ENCODE data around the gene SCAF4. TPM values are rescaled to one million over a fixed set of nuclear protein-coding genes. Genes with fewer than 3 reads are reported as not detected.
A peak's percentile ranks its signal among the peaks of the same experiment; 100 is the strongest.

SCAF4 gene
- polyA plus RNA-seq, 1 of the 3 experiments (the other 2 are of a cell fraction): 8.5 TPM

DNA sequence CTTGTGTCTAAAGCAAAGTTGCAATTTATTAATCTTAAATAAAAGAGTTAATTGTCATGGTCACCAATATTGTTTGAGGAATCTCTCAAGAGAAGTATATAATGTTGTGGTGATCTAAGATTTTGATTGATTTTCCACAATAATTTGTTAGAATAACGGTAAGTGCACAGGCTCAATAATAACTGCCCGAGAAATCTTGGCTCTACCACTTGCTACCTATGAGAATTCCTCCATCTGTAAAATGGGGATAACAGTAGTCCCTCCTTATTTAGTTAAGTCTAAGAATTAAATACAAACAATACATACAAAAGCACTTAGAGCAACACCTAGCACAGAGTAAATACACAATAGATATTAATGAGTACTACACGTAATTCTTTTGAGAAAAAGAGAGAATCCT lies 18.8 kb downstream of the SCAF4 start:
- Histone ChIP-seq H3K9me2 (no peaks in the 10 kb centered on the region), H3F3A (replicated peaks; ENCODE audit: insufficient read depth) (peaks cover 37% of the 10 kb centered on the region), H3K27ac (ENCODE audit: low read depth in 2 of 2, low read length in 1 of 2) (no peak overlapping the region), H3K4me2 (no peak overlapping the region), H3K79me2 (ENCODE audit: insufficient read depth) (peaks cover 100% of the 10 kb centered on the region), H3K27me3 (ENCODE audit: insufficient read depth) (no peaks in the 10 kb centered on the region), H3K36me3 (replicated peaks in 1 of 2; ENCODE audit: control insufficient read depth in 1 of 2, insufficient read depth in 2 of 2, low read length in 1 of 2) (no peaks in the 10 kb centered on the region), H3K9ac (no peak overlapping the region), H3K4me1 (ENCODE audit: control insufficient read depth in 1 of 2, insufficient read depth in 2 of 2, low read depth in 1 of 2, low read length in 1 of 2) (peaks cover 4 to 46% of the 10 kb centered on the region in 2 experiments; a peak in 3 of 4 replicates), H3K9me3 (no peaks in the 10 kb centered on the region), H3K4me3 (ENCODE audit: low read depth in 2 of 2, low read length in 1 of 2) (no peak overlapping the region), H2AFZ (ENCODE audit: low read depth) (no peak overlapping the region), H4K20me1 (ENCODE audit: insufficient read depth) (peaks cover 96% of the 10 kb centered on the region)
- DNase-seq: no peak
- ChIA-PET POLR2A (no interaction called here), CTCF (no interaction called here)
- 79% methylated on average over 3 of the region's 3 CpGs for WGBS (ENCODE audit: low lambda C conversion rate)
- TF ChIP-seq MXI1 (IDR thresholded peaks at IDR 0.05; ENCODE audit: low read depth, low read length) (no peak), SMC3 (IDR thresholded peaks at IDR 0.05; ENCODE audit: low read depth, low read length) (no peak)

DNA sequence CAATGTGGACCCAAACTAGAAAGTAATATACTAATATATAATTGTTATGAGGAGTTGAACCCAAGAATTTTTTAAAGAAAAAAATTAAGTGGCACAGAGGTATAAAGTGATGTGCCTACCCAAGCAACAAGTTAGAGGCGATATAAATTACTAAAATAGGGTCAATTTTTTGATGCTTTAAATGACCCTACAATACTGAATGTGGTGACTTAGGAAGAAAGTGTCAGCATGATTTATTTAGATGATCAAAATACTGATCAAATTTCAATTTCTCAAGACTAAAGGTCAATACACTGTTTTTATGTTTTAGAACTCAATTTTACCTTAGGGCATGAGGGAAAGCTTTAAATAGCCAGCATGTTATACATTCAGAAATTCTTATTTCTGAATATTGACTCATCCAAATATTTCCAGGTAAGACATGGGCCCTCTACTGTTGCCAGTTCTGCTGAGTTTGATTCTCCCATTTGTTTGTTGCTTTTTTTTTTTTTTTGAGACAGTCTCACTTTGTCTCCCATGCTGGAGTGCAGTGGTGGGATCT lies 20.1 kb downstream of the SCAF4 start:
- DNase-seq: no peak
- ChIA-PET POLR2A (no interaction called here), CTCF (no interaction called here)
- H3K9ac ChIP-seq: no peak overlapping the region
- peaks cover 37% of the 10 kb centered on the region for H3F3A ChIP-seq (replicated peaks; ENCODE audit: insufficient read depth)
- H3K9me3 ChIP-seq: no peaks in the 10 kb centered on the region
- no peak overlapping the region for H3K4me3 ChIP-seq (ENCODE audit: low read depth in 2 of 2, low read length in 1 of 2)
- H4K20me1 ChIP-seq (ENCODE audit: insufficient read depth): peaks cover 98% of the 10 kb centered on the region
- peaks cover 100% of the 10 kb centered on the region for H3K79me2 ChIP-seq (ENCODE audit: insufficient read depth)
- H3K9me2 ChIP-seq: no peaks in the 10 kb centered on the region
- TF ChIP-seq ELF1 (IDR thresholded peaks at IDR 0.05) (no peak), GABPA (IDR thresholded peaks at IDR 0.05; ENCODE audit: low read depth) (no peak), TEAD4 (IDR thresholded peaks at IDR 0.05; ENCODE audit: borderline replicate concordance, insufficient read depth) (no peak), FOXJ3 (CRISPR knock-in tag; IDR thresholded peaks at IDR 0.05) (no peak), JUND (IDR thresholded peaks at IDR 0.05) (no peak), NRF1 (IDR thresholded peaks at IDR 0.05; ENCODE audit: low read depth, low read length) (no peak)
- H3K27me3 ChIP-seq (ENCODE audit: insufficient read depth): no peaks in the 10 kb centered on the region
- H3K36me3 ChIP-seq (replicated peaks in 1 of 2; ENCODE audit: control insufficient read depth in 1 of 2, insufficient read depth in 2 of 2, low read length in 1 of 2): peaks cover 0 to 3% of the 10 kb centered on the region in 2 experiments
- no peak overlapping the region for H3K4me2 ChIP-seq
- peaks cover 4 to 46% of the 10 kb centered on the region in 2 experiments; a peak in 3 of 4 replicates for H3K4me1 ChIP-seq (ENCODE audit: control insufficient read depth in 1 of 2, insufficient read depth in 2 of 2, low read depth in 1 of 2, low read length in 1 of 2)
- H3K27ac ChIP-seq (ENCODE audit: low read depth in 2 of 2, low read length in 1 of 2): peak overlapping the region in 1 of 2 experiments; percentile 50; a peak in 1 of 4 replicates
- H2AFZ ChIP-seq (ENCODE audit: low read depth): no peak overlapping the region
- 94% methylated on average over 1 of the region's 1 CpG for WGBS (ENCODE audit: low lambda C conversion rate)

DNA sequence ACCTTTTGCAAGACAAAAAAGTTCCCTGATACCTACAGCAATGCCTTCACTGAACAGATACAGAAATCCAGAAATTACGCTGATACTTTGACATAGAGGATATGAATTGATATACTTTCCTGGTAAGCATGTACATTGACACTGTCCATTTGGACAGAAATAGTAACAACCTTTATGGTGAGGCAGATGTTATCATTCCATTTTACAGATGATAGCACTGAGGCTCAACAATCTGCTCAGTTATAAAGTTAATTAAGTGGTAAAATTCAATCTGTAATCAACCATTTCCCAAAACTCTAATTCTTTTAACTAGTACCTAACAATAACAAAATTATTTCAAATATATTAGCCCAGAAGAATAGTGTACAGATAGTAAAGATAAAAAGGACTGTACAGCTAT lies 20.6 kb downstream of the SCAF4 start:
- 90% methylated on average over 1 of the region's 1 CpG for WGBS (ENCODE audit: low lambda C conversion rate)
- Histone ChIP-seq H3K9me3 (no peaks in the 10 kb centered on the region), H2AFZ (ENCODE audit: low read depth) (no peak overlapping the region), H3K4me3 (ENCODE audit: low read depth in 2 of 2, low read length in 1 of 2) (no peak overlapping the region), H4K20me1 (ENCODE audit: insufficient read depth) (peaks cover 97% of the 10 kb centered on the region), H3K9me2 (no peaks in the 10 kb centered on the region), H3K4me2 (peak overlapping the region; percentile 24; the same call in 1 of the 2 replicates), H3K4me1 (ENCODE audit: control insufficient read depth in 1 of 2, insufficient read depth in 2 of 2, low read depth in 1 of 2, low read length in 1 of 2) (peaks cover 4 to 42% of the 10 kb centered on the region in 2 experiments), H3K27me3 (ENCODE audit: insufficient read depth) (no peaks in the 10 kb centered on the region), H3K27ac (ENCODE audit: low read depth in 2 of 2, low read length in 1 of 2) (peak overlapping the region in 1 of 2 experiments; percentile 50; a peak in 2 of 4 replicates), H3K79me2 (ENCODE audit: insufficient read depth) (peaks cover 100% of the 10 kb centered on the region), H3K36me3 (replicated peaks in 1 of 2; ENCODE audit: control insufficient read depth in 1 of 2, insufficient read depth in 2 of 2, low read length in 1 of 2) (peaks cover 0 to 3% of the 10 kb centered on the region in 2 experiments), H3K9ac (no peak overlapping the region), H3F3A (replicated peaks; ENCODE audit: insufficient read depth) (peaks cover 33% of the 10 kb centered on the region)
- ChIA-PET CTCF (no interaction called here), POLR2A (no interaction called here)
- TF ChIP-seq GABPA (IDR thresholded peaks at IDR 0.05; ENCODE audit: low read depth) (no peak), YY1 (IDR thresholded peaks at IDR 0.05; ENCODE audit: low read depth) (no peak), MXI1 (IDR thresholded peaks at IDR 0.05; ENCODE audit: low read depth, low read length) (no peak), EP300 (IDR thresholded peaks at IDR 0.05; ENCODE audit: borderline replicate concordance in 1 of 2, low read depth in 1 of 2, low read length in 1 of 2) (no peak), TEAD4 (IDR thresholded peaks at IDR 0.05; ENCODE audit: borderline replicate concordance, insufficient read depth) (no peak)
- TF ChIP-seq, protein P1, sequence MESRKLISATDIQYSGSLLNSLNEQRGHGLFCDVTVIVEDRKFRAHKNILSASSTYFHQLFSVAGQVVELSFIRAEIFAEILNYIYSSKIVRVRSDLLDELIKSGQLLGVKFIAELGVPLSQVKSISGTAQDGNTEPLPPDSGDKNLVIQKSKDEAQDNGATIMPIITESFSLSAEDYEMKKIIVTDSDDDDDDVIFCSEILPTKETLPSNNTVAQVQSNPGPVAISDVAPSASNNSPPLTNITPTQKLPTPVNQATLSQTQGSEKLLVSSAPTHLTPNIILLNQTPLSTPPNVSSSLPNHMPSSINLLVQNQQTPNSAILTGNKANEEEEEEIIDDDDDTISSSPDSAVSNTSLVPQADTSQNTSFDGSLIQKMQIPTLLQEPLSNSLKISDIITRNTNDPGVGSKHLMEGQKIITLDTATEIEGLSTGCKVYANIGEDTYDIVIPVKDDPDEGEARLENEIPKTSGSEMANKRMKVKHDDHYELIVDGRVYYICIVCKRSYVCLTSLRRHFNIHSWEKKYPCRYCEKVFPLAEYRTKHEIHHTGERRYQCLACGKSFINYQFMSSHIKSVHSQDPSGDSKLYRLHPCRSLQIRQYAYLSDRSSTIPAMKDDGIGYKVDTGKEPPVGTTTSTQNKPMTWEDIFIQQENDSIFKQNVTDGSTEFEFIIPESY (IDR thresholded peaks at IDR 0.05; ENCODE audit: borderline replicate concordance, low read depth): no peak
- DNase-seq: no peak

Measured in SK-N-SH (cell line).